Measurements from ENCODE around the gene SH3PXD2B. TPM values are rescaled to one million over a fixed set of nuclear protein-coding genes. Genes with fewer than 3 reads are reported as not detected.

SH3PXD2B gene
- total and polyA plus RNA-seq, 2 of the 4 experiments (the other 2 are of a cell fraction), result 8.2 to 14.4 TPM

GRCh38 chr5:172493906-172494305, 39.6 kb upstream of the SH3PXD2B start:
- no peak overlapping the region for H2BK20ac ChIP-seq (ENCODE audit: low read depth, low read length)
- H3K4me3 ChIP-seq (ENCODE audit: insufficient read depth, low read depth, low read length), result no peak overlapping the region
- no peak overlapping the region for H3K9ac ChIP-seq (ENCODE audit: low read depth, low read length)
- H2BK5ac ChIP-seq (ENCODE audit: low read depth, low read length, poor library complexity, severe bottlenecking), result no peak overlapping the region
- H2AK9ac ChIP-seq (replicated peaks; ENCODE audit: low read depth, low read length, poor library complexity), result no peak overlapping the region
- H3K79me1 ChIP-seq (ENCODE audit: low read depth in 1 of 2, low read length in 2 of 2), result no peaks in the 10 kb centered on the region
- H3K14ac ChIP-seq (replicated peaks; ENCODE audit: low read depth, low read length), result no peak overlapping the region
- DNase-seq (no peak), ATAC-seq (ENCODE audit: low read depth) (no peak)
- no TSS peak for BruUV-seq (replicated peaks)
- TF ChIP-seq CHD1 (IDR thresholded peaks at IDR 0.05; ENCODE audit: low read depth, low read length), result no peak
- TF ChIP-seq ELK1 (IDR thresholded peaks at IDR 0.05; ENCODE audit: borderline replicate concordance, low read depth, low read length), result no peak
- TF ChIP-seq, protein P1, sequence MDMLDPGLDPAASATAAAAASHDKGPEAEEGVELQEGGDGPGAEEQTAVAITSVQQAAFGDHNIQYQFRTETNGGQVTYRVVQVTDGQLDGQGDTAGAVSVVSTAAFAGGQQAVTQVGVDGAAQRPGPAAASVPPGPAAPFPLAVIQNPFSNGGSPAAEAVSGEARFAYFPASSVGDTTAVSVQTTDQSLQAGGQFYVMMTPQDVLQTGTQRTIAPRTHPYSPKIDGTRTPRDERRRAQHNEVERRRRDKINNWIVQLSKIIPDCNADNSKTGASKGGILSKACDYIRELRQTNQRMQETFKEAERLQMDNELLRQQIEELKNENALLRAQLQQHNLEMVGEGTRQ (IDR thresholded peaks at IDR 0.05; ENCODE audit: low read depth, low read length), result no peak
- H3K18ac ChIP-seq (ENCODE audit: low read depth, low read length), result no peak overlapping the region
- H3K4me1 ChIP-seq (ENCODE audit: control insufficient read depth, insufficient read depth, low read length), result no peaks in the 10 kb centered on the region
- no peak overlapping the region for H2AK5ac ChIP-seq (ENCODE audit: low read depth, low read length)
- H3K9me3 ChIP-seq (ENCODE audit: control insufficient read depth, insufficient read depth, low read length), result no peaks in the 10 kb centered on the region
- H3K4ac ChIP-seq (ENCODE audit: low read depth, low read length), result no peak overlapping the region
- in situ Hi-C loops (cut with MboI; ENCODE audit: low sequenced_read_pairs), result no loop called here
- dilution Hi-C loops (cut with HindIII; ENCODE audit: low sequenced_read_pairs, unreplicated experiment), result no loop called here
- no peak overlapping the region for H2BK15ac ChIP-seq (ENCODE audit: low read depth, low read length)
- H4K8ac ChIP-seq (ENCODE audit: low read depth in 2 of 2, low read length in 2 of 2), result no peak overlapping the region
- H3K23ac ChIP-seq (ENCODE audit: low read depth, low read length), result no peak overlapping the region
- no peak overlapping the region for H3K27ac ChIP-seq (ENCODE audit: insufficient read depth, low read length)
- H3K27me3 ChIP-seq (ENCODE audit: control insufficient read depth, insufficient read depth, low read length), result peaks cover 59% of the 10 kb centered on the region
- no peak overlapping the region for H3K56ac ChIP-seq (ENCODE audit: extremely low read depth, insufficient read depth, low read length)
- POLR2A ChIA-PET (ENCODE audit: unreplicated experiment), result no interaction called here
- H3K36me3 ChIP-seq (ENCODE audit: control insufficient read depth, insufficient read depth, low read length), result no peaks in the 10 kb centered on the region
- CTCF ChIA-PET, result no interaction called here
- H3K4me2 ChIP-seq (ENCODE audit: low read depth, low read length), result no peak overlapping the region
- H2BK120ac ChIP-seq (ENCODE audit: low read depth, low read length), result no peak overlapping the region
- H2AFZ ChIP-seq (replicated peaks; ENCODE audit: low read length, poor library complexity), result no peak overlapping the region
- H4K20me1 ChIP-seq (ENCODE audit: insufficient read depth, low read length), result no peaks in the 10 kb centered on the region
- intact Hi-C loops (cut with micrococcal nuclease), result no loop called here
- H4K5ac ChIP-seq (ENCODE audit: low read depth, low read length), result no peak overlapping the region
- no peaks in the 10 kb centered on the region for H3K9me1 ChIP-seq (ENCODE audit: insufficient read depth, low read length)
- no peak overlapping the region for H4K91ac ChIP-seq (ENCODE audit: insufficient read depth, low read depth, low read length)
- WGBS, 2 experiments (ENCODE audit: extremely low coverage in 2 of 2, insufficient read length in 1 of 2), result no CpG with 5 or more reads among the region's 3 CpGs

Measured in IMR-90 (cell line).